HepG2 (cell line): ENCODE results near the gene OTUD7B.

Experiments used
- ADNP ChIP-seq: sonication (generic); formaldehyde crosslinking; IDR thresholded peaks from 2 replicates; pipeline ENCODE4 v1.4.0; 2020; ENCODE audit warnings: missing genetic modification reagents
- EED ChIP-seq: sonication (generic); formaldehyde crosslinking; IDR thresholded peaks from 2 replicates; pipeline ENCODE4 v1.5.0; 2020; ENCODE audit warnings: mild to moderate bottlenecking, missing genetic modification reagents
- EZH2 ChIP-seq: conservative IDR thresholded peaks from 2 replicates; pipeline ENCODE4 v1.6.1; 2012; ENCODE audit warnings: mild to moderate bottlenecking, low read depth, low read length, moderate library complexity
- MEF2D ChIP-seq: sonication (generic); formaldehyde crosslinking; IDR thresholded peaks from 2 replicates; pipeline ENCODE4 v1.5.1; 2020; ENCODE audit warnings: mild to moderate bottlenecking, missing genetic modification reagents
- POLR2A ChIP-seq, 2 experiments: IDR thresholded peaks; 2 replicates each; pipeline ENCODE4 v1.6.1; 2011; ENCODE audit warnings: low read depth in 2 of 2, low read length in 2 of 2, mild to moderate bottlenecking in 1 of 2, moderate library complexity in 1 of 2; ENCODE audit not compliant: insufficient read depth in 1 of 2
- ZNF232 ChIP-seq: sonication (generic); formaldehyde crosslinking; IDR thresholded peaks from 2 replicates; pipeline ENCODE4 v1.4.0; 2020; ENCODE audit warnings: missing genetic modification reagents, borderline replicate concordance
- ZNF333 ChIP-seq: sonication (generic); formaldehyde crosslinking; IDR thresholded peaks from 2 replicates; pipeline ENCODE4 v1.4.0; 2020; ENCODE audit warnings: mild to moderate bottlenecking, missing genetic modification reagents, borderline replicate concordance
- ZNF781 ChIP-seq: sonication (generic); formaldehyde crosslinking; IDR thresholded peaks from 2 replicates; pipeline ENCODE4 v1.5.1; 2020; ENCODE audit warnings: borderline replicate concordance, mild to moderate bottlenecking, missing genetic modification reagents; ENCODE audit errors: not compliant biosample characterization
- TF ChIP-seq, protein P1 (sequence below): sonication (generic); formaldehyde crosslinking; IDR thresholded peaks from 2 replicates; pipeline ENCODE4 v1.4.0; 2020; ENCODE audit warnings: missing genetic modification reagents, borderline replicate concordance
- TF ChIP-seq, protein P2 (sequence below): sonication (generic); formaldehyde crosslinking; IDR thresholded peaks from 2 replicates; pipeline ENCODE4 v1.5.1; 2020; ENCODE audit warnings: mild to moderate bottlenecking, missing genetic modification reagents, borderline replicate concordance

DNA sequence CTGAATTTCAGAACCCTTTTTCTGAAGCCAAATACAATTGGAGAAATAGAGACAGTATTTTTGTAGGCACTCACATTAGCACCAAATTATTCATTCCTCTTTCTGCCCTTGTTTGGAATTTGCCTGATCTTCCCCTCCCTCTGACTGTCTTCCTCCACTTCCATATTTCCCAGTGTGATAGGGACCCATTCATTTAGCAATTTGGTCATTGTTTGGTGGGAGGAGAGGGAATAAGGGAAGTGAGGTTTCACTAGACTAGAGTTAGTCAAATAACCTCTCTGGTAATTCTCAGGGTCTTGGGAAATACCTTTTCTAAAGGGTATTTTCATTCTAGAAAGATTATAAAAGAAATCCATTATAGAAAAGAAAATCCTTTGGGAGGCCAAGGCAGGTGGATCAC lies 42.9 kb downstream of the OTUD7B start:
- TF ChIP-seq MEF2D (CRISPR knock-in tag): no peak
- no peak for TF ChIP-seq ZNF232 (CRISPR knock-in tag)
- TF ChIP-seq ADNP (CRISPR knock-in tag): no peak
- no peak for TF ChIP-seq POLR2A (IDR thresholded peaks at IDR 0.05; ENCODE audit: insufficient read depth in 1 of 2, low read depth in 2 of 2, low read length in 2 of 2)
- no peak for TF ChIP-seq ZNF333 (CRISPR knock-in tag)
- no peak for TF ChIP-seq EZH2
- TF ChIP-seq, protein P1, sequence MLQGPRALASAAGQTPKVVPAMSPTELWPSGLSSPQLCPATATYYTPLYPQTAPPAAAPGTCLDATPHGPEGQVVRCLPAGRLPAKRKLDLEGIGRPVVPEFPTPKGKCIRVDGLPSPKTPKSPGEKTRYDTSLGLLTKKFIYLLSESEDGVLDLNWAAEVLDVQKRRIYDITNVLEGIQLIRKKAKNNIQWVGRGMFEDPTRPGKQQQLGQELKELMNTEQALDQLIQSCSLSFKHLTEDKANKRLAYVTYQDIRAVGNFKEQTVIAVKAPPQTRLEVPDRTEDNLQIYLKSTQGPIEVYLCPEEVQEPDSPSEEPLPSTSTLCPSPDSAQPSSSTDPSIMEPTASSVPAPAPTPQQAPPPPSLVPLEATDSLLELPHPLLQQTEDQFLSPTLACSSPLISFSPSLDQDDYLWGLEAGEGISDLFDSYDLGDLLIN (CRISPR knock-in tag): no peak
- no peak for TF ChIP-seq EED
- no peak for TF ChIP-seq ZNF781 (CRISPR knock-in tag)
- TF ChIP-seq, protein P2, sequence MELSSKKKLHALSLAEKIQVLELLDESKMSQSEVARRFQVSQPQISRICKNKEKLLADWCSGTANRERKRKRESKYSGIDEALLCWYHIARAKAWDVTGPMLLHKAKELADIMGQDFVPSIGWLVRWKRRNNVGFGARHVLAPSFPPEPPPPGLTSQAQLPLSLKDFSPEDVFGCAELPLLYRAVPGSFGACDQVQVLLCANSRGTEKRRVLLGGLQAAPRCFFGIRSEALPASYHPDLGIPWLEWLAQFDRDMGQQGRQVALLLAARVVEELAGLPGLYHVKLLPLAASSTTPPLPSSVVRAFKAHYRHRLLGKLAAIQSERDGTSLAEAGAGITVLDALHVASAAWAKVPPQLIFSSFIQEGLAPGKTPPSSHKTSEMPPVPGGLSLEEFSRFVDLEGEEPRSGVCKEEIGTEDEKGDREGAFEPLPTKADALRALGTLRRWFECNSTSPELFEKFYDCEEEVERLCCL (CRISPR knock-in tag): no peak
